ENCODE data around the gene HMOX1.

DNA sequence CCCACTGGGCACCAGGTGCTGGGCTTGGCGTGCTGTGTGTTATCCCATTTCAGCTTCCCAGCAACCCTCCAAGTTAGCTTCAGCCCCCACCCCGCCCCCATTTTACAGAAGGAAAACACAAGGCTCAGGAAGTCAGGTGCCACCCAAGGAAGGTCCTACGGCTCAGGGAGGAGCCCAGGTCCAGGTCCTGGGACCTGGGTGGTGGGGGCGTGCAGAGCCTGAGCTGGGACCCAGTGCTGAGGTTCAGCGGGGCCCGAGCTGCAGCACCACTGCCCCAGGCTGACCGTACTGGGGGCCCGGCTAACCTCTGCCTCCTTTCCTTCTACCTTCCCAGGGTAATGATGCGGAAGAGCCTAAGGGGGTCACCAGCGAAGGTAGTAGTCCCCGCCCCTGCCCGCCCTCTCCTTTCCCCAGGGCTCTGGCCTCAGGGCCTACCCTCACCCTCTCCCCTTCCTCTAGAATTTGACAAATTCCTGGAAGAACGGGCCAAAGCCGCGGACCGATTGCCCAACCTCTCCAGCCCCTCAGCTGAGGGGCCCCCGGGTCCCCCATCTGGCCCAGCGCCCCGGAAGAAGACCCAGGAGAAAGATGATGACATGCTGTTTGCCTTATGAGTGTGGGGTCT is 34.2 kb upstream of the HMOX1 start:
- TF ChIP-seq, protein P1, sequence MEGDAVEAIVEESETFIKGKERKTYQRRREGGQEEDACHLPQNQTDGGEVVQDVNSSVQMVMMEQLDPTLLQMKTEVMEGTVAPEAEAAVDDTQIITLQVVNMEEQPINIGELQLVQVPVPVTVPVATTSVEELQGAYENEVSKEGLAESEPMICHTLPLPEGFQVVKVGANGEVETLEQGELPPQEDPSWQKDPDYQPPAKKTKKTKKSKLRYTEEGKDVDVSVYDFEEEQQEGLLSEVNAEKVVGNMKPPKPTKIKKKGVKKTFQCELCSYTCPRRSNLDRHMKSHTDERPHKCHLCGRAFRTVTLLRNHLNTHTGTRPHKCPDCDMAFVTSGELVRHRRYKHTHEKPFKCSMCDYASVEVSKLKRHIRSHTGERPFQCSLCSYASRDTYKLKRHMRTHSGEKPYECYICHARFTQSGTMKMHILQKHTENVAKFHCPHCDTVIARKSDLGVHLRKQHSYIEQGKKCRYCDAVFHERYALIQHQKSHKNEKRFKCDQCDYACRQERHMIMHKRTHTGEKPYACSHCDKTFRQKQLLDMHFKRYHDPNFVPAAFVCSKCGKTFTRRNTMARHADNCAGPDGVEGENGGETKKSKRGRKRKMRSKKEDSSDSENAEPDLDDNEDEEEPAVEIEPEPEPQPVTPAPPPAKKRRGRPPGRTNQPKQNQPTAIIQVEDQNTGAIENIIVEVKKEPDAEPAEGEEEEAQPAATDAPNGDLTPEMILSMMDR (IDR thresholded peaks at IDR 0.05; ENCODE audit: poor library complexity, severe bottlenecking) = no peak
- TF ChIP-seq EZH2 (IDR thresholded peaks at IDR 0.05; ENCODE audit: borderline replicate concordance, insufficient read depth, low read length, poor library complexity, severe bottlenecking) (no peak), POLR2AphosphoS5 (IDR thresholded peaks at IDR 0.05) (no peak), RAD21 (conservative IDR thresholded peaks at IDR 0.05) (no peak), SMC3 (conservative IDR thresholded peaks at IDR 0.05; ENCODE audit: poor library complexity) (no peak), TAF1 (IDR thresholded peaks at IDR 0.05; ENCODE audit: low read depth) (no peak), EP300 (conservative IDR thresholded peaks at IDR 0.05; ENCODE audit: poor library complexity, severe bottlenecking) (no peak)
- TF ChIP-seq, protein P2, sequence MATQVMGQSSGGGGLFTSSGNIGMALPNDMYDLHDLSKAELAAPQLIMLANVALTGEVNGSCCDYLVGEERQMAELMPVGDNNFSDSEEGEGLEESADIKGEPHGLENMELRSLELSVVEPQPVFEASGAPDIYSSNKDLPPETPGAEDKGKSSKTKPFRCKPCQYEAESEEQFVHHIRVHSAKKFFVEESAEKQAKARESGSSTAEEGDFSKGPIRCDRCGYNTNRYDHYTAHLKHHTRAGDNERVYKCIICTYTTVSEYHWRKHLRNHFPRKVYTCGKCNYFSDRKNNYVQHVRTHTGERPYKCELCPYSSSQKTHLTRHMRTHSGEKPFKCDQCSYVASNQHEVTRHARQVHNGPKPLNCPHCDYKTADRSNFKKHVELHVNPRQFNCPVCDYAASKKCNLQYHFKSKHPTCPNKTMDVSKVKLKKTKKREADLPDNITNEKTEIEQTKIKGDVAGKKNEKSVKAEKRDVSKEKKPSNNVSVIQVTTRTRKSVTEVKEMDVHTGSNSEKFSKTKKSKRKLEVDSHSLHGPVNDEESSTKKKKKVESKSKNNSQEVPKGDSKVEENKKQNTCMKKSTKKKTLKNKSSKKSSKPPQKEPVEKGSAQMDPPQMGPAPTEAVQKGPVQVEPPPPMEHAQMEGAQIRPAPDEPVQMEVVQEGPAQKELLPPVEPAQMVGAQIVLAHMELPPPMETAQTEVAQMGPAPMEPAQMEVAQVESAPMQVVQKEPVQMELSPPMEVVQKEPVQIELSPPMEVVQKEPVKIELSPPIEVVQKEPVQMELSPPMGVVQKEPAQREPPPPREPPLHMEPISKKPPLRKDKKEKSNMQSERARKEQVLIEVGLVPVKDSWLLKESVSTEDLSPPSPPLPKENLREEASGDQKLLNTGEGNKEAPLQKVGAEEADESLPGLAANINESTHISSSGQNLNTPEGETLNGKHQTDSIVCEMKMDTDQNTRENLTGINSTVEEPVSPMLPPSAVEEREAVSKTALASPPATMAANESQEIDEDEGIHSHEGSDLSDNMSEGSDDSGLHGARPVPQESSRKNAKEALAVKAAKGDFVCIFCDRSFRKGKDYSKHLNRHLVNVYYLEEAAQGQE (IDR thresholded peaks at IDR 0.05; ENCODE audit: borderline replicate concordance) = no peak
